Upper lobe of left lung (tissue), 4 donors: ENCODE measurements around the gene SUSD2.

Source experiments
- CTCF ChIP-seq, 6 experiments: fragments of 450-650 bp in 4 of 6; fragments of 200-600 bp in 2 of 6; sonication (generic) in 2 of 6; IDR thresholded peaks; one replicate each; pipeline ENCODE4 v1.5.1; 2016 to 2019; ENCODE audit warnings: antibody characterized with exemption in 6 of 6
- EP300 ChIP-seq, 4 donors: sonication (generic); formaldehyde crosslinking; IDR thresholded peaks; one replicate each; pipeline ENCODE4 v1.5.1; 2017; ENCODE audit warnings: antibody characterized with exemption in 4 of 4, control low read depth in 2 of 4
- POLR2A ChIP-seq, 4 donors: fragments of 450-650 bp; IDR thresholded peaks; one replicate each; pipeline ENCODE4 v1.5.1; 2016 to 2017; ENCODE audit warnings: antibody characterized with exemption in 4 of 4, mild to moderate bottlenecking in 2 of 4
- POLR2AphosphoS5 ChIP-seq, 2 donors: sonication (generic); formaldehyde crosslinking; IDR thresholded peaks; one replicate each; pipeline ENCODE4 v1.5.1; 2017; ENCODE audit warnings: antibody characterized with exemption in 2 of 2

GRCh38 chr22:24145446-24146193 is 35.7 kb upstream of the SUSD2 start:
- no peak for TF ChIP-seq CTCF (IDR thresholded peaks at IDR 0.05)
- no peak for TF ChIP-seq POLR2AphosphoS5 (IDR thresholded peaks at IDR 0.05)
- no peak for TF ChIP-seq POLR2A (IDR thresholded peaks at IDR 0.05)
- no peak for TF ChIP-seq EP300 (IDR thresholded peaks at IDR 0.05)
